ENCODE measurements around the gene FOXN1.

Gene FOXN1

GRCh38 chr17:28576758-28577465 lies 70.8 kb downstream of the FOXN1 start, which contains the start of gene ALDOC:
Gene ALDOC, minus strand, starts transcription at chr17:28576895. Its CDS starts 1,363 bp downstream, at chr17:28575532.
- peak; percentile 99 for DNase-seq

DNA sequence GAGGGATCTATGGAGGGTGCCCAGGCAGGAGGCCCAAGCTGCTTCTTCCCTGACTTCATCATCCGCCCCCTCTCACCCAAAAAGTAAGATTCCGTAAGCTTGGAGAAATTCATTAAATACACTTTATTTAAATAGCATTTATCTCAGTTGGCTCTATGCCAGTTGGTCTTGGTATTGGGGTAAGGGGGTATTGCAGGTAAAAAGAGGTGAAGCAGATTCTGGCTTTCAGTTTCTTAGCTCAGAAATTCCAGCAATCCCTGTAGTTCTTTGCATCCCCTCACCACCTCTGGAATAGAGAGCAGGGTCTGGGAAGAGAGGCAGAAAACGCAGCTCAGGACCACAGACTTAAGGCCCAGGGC lies 71.3 kb downstream of the FOXN1 start:
- DNase-seq: no peak

- no peak for DNase-seq
These were observed 72.4 kb downstream of the FOXN1 start for GRCh38 chr17:28578246-28579195.

DNA sequence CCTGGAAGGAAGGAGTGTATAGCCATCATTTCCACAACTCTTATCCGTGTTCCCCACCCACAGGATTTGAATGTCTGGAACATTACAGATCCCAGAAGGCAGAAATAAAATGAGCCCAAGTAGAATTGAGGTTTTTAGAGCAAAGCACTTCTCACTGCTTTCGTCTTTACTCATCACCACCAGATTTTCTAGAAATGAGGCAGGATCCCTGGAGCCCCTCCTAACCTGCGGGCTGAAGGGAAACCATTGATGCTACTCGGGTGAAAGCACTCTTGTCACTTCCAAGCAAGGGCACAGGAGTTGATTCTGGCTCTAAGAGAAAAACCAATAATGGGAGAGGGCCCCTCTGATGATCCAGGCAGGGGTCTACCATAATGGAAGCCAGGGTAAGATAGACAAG lies 73.4 kb downstream of the FOXN1 start:
- no peak for DNase-seq

DNA sequence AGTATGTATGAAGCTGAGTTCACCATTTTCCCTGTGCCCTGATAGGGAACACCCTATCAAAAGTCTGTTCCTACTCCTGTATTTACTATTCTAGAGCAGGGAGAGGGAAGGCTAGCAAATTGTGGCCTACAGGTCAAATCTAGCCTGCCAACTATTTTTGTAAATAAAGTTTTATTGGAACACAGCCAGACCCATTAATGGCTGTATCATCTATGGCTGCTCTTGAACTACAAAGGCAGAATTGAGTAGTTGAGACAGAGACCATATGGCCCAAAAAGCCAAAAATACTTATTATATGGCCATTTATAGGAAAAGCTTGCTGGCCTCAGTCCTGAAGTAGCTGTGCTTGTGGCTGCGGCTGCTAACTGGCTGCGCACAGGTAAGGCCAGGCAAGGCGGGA lies 74.8 kb downstream of the FOXN1 start:
- no peak for DNase-seq

DNA sequence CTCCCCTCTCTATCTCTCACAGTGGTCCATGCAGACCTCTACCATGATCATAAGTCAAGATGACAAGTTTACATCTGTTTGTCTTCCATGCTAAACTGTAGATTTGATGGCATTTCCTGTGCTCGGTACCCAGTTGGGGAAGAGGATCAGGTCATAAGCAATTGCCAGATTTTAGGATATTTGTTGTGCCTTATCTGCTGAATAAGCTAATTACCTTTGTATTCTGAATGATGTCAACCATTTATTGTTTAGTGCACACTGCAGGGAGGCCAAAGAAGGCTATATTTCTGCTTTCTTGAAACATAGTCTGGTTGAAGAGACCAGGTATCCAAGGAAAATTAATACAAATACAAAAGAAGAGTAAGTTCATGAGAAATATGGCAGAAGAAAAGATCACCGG lies 76.4 kb downstream of the FOXN1 start:
- DNase-seq: no peak

DNA sequence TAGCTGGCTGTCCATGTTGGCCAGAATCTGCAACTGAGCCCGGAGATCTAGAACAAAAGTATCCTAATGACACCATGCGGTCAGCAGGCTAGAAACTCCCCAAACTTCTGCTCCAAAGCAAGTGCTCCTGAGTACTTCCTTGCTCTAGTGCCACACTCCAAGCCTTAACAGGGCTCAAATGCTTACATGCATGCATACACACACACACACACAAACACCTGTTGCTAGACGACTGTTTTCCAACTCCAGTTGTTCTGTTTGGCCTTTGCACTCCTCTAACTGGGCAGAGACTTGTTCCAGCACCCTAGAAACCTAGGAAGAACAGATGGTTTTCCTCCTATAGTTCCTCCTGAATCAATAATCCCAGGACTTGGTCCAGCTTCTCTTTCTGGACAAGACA lies 78.3 kb downstream of the FOXN1 start:
- no peak for DNase-seq

GRCh38 chr17:28585851-28586250 lies 79.7 kb downstream of the FOXN1 start:
- no peak for DNase-seq

Measured in NCI-H1436 (cell line).